ENCODE measurements around the gene CMAS.
"Not testable (repeated sequence)": the region's sequence is repeated elsewhere in the genome, so short reads cannot be mapped to it uniquely, and the experiment has no call there.

The CMAS gene

DNA sequence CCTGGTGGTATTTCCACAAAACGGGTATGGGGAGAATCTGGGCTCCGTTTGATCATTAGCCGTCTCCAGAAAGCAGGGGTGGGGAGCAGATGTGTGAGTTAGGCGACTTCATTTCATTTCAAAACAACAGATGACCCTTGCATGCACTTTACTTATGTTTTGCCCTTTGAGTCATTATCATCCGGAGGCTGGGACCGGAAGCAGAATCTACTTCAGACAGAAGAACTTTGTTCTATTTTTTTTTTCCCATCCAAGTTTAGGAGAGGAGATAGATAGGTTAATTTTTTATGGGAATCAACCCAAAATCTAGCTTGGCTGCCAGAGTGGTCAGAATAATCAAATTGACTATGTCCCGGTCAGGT, 31.3 kb upstream of the CMAS start:
- no peak for DNase-seq (ENCODE audit: low spot score)
- TF ChIP-seq, protein P1, sequence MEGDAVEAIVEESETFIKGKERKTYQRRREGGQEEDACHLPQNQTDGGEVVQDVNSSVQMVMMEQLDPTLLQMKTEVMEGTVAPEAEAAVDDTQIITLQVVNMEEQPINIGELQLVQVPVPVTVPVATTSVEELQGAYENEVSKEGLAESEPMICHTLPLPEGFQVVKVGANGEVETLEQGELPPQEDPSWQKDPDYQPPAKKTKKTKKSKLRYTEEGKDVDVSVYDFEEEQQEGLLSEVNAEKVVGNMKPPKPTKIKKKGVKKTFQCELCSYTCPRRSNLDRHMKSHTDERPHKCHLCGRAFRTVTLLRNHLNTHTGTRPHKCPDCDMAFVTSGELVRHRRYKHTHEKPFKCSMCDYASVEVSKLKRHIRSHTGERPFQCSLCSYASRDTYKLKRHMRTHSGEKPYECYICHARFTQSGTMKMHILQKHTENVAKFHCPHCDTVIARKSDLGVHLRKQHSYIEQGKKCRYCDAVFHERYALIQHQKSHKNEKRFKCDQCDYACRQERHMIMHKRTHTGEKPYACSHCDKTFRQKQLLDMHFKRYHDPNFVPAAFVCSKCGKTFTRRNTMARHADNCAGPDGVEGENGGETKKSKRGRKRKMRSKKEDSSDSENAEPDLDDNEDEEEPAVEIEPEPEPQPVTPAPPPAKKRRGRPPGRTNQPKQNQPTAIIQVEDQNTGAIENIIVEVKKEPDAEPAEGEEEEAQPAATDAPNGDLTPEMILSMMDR (IDR thresholded peaks at IDR 0.05; ENCODE audit: extremely low read depth, missing control alignments): no peak

DNA sequence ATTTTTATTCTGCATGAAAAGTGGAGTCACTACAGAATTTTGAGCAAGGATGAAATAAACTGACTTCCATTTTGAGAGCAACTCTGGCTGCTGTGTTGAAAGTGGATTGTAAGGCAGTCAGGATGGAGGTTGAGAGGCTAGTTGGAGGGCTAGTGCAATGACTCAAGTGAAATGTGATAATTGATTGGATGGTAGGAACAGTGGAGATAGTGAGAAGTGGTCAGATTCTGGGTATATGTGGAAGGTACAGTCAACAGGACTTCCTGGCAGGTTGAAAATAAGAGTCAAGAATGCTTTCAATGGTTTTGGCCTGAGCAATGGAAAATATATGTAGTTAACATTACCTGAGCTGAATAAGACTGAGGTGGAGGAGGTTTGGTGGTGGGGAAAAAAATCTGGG, 29.0 kb upstream of the CMAS start:
- no peak for DNase-seq (ENCODE audit: low spot score)
- TF ChIP-seq, protein P1 (IDR thresholded peaks at IDR 0.05; ENCODE audit: extremely low read depth, missing control alignments): no peak

DNA sequence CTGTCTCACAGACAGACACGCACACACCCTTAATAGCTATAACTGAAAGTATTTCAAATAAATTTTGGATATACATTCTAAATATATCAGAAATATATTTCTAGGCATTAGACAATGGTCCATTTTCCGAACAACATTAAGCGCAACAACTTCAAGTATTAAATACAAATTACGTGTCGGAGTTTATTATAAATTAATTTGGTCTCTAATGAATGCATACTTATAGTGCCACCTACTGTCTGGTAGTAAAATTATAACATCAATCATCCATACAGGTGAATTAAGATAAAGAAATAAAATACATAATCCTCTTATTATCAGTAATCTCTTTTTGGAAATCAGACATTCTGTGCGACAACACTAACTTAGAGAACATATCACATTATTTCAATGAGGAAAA, 27.2 kb upstream of the CMAS start:
- TF ChIP-seq, protein P1 (IDR thresholded peaks at IDR 0.05; ENCODE audit: extremely low read depth, missing control alignments): no peak

DNA sequence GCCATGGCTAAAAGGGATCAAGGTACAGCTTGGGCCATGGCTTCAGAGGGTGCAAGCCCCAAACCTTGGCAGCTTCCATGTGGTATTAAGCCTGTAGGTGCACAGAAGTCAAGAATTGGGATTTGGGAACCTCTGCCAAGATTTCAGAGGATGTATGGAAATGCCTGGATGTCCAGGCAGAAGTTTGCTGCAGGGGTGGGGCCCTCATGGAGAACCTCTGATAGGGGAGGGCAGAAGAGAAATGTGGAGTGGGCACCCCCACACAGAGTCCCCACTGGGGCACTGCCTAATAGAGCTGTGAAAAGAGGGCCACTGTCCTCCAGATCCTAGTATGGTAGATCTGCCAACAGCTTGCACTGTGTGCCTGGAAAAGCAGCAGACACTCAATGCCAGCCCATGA, 22.5 kb upstream of the CMAS start:
- DNase-seq (ENCODE audit: low spot score): not testable (repeated sequence)

More for the DNA sequence above, 27.2 kb upstream of the CMAS start:
- no peak for DNase-seq (ENCODE audit: low spot score)

DNA sequence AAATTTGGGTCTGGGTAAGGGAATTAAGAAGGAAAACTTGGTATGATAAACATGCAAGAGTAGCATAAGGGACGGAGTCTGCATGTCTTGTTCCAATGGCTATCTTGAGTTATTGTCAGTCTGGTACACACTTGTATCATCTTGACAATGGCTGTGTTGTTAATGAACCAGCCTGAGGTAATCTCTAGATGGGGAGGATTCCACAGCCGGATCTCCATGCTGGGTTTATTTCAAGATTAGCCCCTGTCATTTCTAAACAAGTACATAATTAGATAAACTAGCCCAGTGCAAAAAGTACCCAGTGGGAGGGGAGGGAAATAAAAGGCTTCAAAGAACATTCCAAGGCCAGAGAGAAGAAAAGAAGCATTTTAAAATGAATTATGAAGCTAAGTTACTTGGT, 16.5 kb upstream of the CMAS start:
- TF ChIP-seq, protein P1 (IDR thresholded peaks at IDR 0.05; ENCODE audit: extremely low read depth, missing control alignments): no peak
- no peak for DNase-seq (ENCODE audit: low spot score)

DNA sequence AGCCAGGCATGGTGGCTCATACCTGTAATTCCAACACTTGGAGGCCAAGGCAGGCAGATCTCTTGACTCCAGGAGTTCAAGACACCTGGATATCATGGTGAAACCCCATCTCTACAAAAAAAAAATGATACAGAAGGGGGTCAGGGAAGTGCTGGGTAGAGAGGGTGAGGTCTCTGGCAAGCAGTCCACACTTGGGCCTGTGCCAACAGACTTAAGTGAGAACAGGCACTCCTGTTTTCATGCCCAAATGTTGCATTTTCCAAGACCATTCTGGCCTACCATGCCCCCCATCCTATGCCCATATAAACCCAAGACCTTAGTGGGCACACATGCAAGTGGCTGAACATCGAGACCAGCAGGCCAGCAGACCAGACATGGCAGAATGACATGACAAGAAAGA, 16.0 kb upstream of the CMAS start:
- DNase-seq (ENCODE audit: low spot score): no peak
- TF ChIP-seq, protein P1 (IDR thresholded peaks at IDR 0.05; ENCODE audit: extremely low read depth, missing control alignments): no peak

DNA sequence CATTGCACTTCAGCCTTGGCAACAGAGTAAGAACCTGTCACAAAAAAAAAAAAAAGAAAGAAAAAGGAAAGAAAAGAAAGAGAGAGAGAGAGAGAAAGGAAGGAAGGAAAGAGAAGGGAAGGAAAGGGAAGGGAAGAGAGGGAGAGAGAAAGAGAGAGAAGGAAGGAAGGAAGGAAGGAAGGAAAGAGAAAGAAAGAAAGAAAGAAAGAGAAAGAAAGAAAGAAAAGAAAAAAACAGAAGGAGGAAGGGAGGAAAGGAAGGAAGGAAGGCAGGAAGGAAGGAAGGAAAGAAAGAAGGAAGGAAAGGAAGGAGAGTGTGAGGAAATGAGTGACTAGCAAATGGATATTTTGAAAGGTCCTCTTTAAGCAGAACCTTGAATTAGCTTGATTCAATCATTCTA, 13.3 kb upstream of the CMAS start:
- DNase-seq (ENCODE audit: low spot score): no peak
- TF ChIP-seq, protein P1 (IDR thresholded peaks at IDR 0.05; ENCODE audit: extremely low read depth, missing control alignments): no peak

DNA sequence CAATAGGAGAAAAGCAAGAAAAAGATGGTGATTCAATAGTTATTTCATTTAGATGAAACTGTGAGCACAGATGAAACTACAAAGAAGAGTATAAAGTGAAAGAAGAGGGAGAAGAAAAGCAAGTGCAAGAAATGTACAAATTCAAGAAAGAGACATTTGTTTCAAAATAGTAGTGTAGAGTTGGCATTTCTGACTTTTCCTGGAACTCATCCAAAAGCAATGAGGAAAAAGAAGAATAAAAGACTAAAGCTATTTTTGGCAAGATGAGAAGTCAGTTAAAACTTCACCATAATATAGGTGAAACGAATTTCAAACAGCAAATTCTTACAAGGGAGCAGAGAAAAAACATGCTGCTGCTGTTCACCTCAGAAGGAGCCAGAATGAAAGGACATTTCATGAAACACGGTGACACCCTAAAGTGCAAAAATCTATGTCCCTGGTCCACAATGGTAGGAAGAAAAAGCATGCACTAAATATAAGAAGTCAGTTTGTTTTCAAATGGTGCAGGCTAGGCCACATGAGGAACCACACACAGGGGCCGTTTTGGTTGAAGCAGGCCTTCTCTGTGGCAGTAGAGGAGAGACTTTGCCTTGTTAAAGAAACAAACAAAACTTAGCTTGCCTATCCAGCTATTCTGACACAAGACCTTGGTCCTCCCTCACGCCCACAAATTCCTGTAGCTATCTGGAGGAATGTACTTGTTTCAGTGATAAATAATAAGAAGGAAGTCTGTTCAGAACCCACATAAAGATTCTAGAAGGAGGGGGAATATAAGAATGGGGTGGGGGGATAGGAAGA, 11.1 kb upstream of the CMAS start:
- TF ChIP-seq, protein P1 (IDR thresholded peaks at IDR 0.05; ENCODE audit: extremely low read depth, missing control alignments): no peak
- no peak for DNase-seq (ENCODE audit: low spot score)

Measured in GM20000 (cell line).